ENCODE data around the gene SLC25A28. TPM values are rescaled to one million over a fixed set of nuclear protein-coding genes. Genes with fewer than 3 reads are reported as not detected.
"Not testable (repeated sequence)": the region's sequence is repeated elsewhere in the genome, so short reads cannot be mapped to it uniquely, and the experiment has no call there.

The SLC25A28 gene
- total RNA-seq, 2 experiments from 2014 or later: 65.5 to 69.1 TPM

GRCh38 chr10:99652800-99653390 is 32.7 kb upstream of the SLC25A28 start:
- no peak for DNase-seq
- Mint-ChIP-seq H3K9me3 (no peaks in the 10 kb centered on the region), H3K27me3 (peaks cover 45% of the 10 kb centered on the region), H3K4me1 (no peaks in the 10 kb centered on the region), H3K4me3 (no peak overlapping the region), H3K36me3 (ENCODE audit: low read depth) (no peaks in the 10 kb centered on the region), H3K27ac (no peak overlapping the region)
- POLR2A ChIA-PET: interaction anchor here (0.7 kb wide), 1 partner anchor 21 kb away, joined by 3 read pairs; no protein-coding TSS in a partner anchor
- CTCF ChIA-PET: no interaction called here

DNA sequence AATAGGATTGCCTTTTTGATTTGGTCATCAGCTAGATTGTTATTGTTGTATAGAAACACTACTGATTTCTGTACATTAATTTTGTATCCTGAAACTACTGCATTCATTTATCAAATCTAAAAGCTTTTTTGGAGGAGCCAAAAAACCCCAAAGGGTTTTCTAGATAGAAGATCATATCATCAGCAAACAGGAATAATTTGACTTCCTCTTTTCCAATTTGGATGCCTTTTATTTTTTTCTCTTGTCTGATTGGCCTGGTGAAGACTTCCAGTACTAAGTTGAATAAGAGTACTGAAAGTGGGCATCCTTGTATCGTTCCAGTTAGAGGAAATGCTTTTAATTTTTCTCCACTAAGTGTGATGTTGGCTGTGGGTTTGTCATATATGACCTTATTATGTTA is 28.5 kb upstream of the SLC25A28 start:
- Mint-ChIP-seq H3K4me1 (no peaks in the 10 kb centered on the region), H3K27ac (no peak overlapping the region), H3K36me3 (ENCODE audit: low read depth) (no peaks in the 10 kb centered on the region), H3K9me3 (no peaks in the 10 kb centered on the region), H3K27me3 (peaks cover 41% of the 10 kb centered on the region), H3K4me3 (no peak overlapping the region)
- POLR2A ChIA-PET: no interaction called here
- no peak for DNase-seq
- CTCF ChIA-PET: interaction anchor here (1.3 kb wide), 1 partner anchor 11 kb away, joined by 3 read pairs; the partner anchor contains the start of gene ENTPD7

DNA sequence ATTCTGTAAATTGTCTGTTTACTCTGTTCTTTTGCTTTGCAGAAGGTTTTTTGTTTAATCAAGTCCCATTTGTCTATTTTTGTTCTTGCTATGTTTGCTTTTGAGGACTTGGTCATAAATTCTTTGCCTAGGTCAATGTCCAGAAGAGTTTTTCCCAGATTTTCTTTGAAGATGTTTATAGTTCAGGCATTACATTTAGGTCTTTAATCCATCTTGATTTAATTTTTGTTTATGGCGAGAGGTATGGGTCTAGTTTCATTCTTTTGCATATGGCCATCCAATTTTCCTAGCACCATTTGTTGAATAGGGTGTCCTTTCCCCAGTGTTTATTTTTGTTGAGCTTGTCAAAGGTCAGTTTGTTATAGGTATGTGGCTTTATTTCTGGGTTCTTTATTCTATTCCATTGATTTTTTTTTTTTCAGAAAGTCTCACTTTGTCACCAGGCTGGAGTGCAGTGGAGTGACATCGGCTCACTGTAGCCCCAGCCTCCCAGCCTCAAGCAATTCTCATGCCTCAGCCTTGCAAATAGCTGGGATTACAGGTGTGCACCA is 27.4 kb upstream of the SLC25A28 start:
- ChIA-PET CTCF (interaction anchor here (0.6 to 1.3 kb wide), 4 partner anchors 12 to 1094 kb away, joined by 3 read pairs; partner anchors contain the start of gene ENTPD7), POLR2A (no interaction called here)
- no peaks in the 10 kb centered on the region for H3K36me3 Mint-ChIP-seq (ENCODE audit: low read depth)
- H3K27me3 Mint-ChIP-seq: peaks cover 41% of the 10 kb centered on the region
- H3K27ac Mint-ChIP-seq: no peak overlapping the region
- no peak overlapping the region for H3K4me3 Mint-ChIP-seq
- no peaks in the 10 kb centered on the region for H3K4me1 Mint-ChIP-seq
- no peaks in the 10 kb centered on the region for H3K9me3 Mint-ChIP-seq
- no peak for DNase-seq

- ChIA-PET POLR2A (no interaction called here), CTCF (interaction anchor here (1.3 kb wide), 1 partner anchor 11 kb away, joined by 3 read pairs; no protein-coding TSS in a partner anchor)
- Mint-ChIP-seq H3K27ac (no peak overlapping the region), H3K4me3 (no peak overlapping the region), H3K4me1 (no peaks in the 10 kb centered on the region), H3K9me3 (no peaks in the 10 kb centered on the region), H3K27me3 (peaks cover 52% of the 10 kb centered on the region), H3K36me3 (ENCODE audit: low read depth) (no peaks in the 10 kb centered on the region)
- DNase-seq: no peak
These were observed 13.6 kb upstream of the SLC25A28 start for GRCh38 chr10:99633832-99634231.

- Mint-ChIP-seq H3K36me3 (ENCODE audit: low read depth) (no peaks in the 10 kb centered on the region), H3K27me3 (peaks cover 32% of the 10 kb centered on the region), H3K9me3 (no peaks in the 10 kb centered on the region), H3K27ac (no peak overlapping the region), H3K4me3 (no peak overlapping the region), H3K4me1 (no peaks in the 10 kb centered on the region)
- ChIA-PET CTCF (interaction anchor here (0.6 kb wide), 1 partner anchor 1570 kb away, joined by 3 read pairs; no protein-coding TSS in a partner anchor), POLR2A (no interaction called here)
- DNase-seq: no peak
These were observed 11.3 kb upstream of the SLC25A28 start for GRCh38 chr10:99631496-99631895.

- Mint-ChIP-seq H3K36me3 (ENCODE audit: low read depth) (no peaks in the 10 kb centered on the region), H3K9me3 (no peaks in the 10 kb centered on the region)
- POLR2A ChIA-PET: no interaction called here
These were observed 10.8 kb upstream of the SLC25A28 start for GRCh38 chr10:99630991-99631390.

GRCh38 chr10:99630433-99630832 is 10.2 kb upstream of the SLC25A28 start:
- Mint-ChIP-seq H3K36me3 (ENCODE audit: low read depth) (no peaks in the 10 kb centered on the region), H3K27me3 (peaks cover 30% of the 10 kb centered on the region), H3K27ac (no peak overlapping the region), H3K4me3 (no peak overlapping the region), H3K9me3 (no peaks in the 10 kb centered on the region), H3K4me1 (no peaks in the 10 kb centered on the region)
- CTCF ChIA-PET: interaction anchor here (1.2 to 1.4 kb wide), 2 partner anchors 23 to 38 kb away, joined by 3 read pairs; no protein-coding TSS in a partner anchor
- POLR2A ChIA-PET: no interaction called here
- peak; percentile 29 for DNase-seq

More at GRCh38 chr10:99630991-99631390, 10.8 kb upstream of the SLC25A28 start:
- H3K27me3 Mint-ChIP-seq: peaks cover 29% of the 10 kb centered on the region
- H3K4me3 Mint-ChIP-seq: no peak overlapping the region
- CTCF ChIA-PET: interaction anchor here (1.4 kb wide), 1 partner anchor 23 kb away, joined by 3 read pairs; no protein-coding TSS in a partner anchor
- no peak for DNase-seq
- no peak overlapping the region for H3K27ac Mint-ChIP-seq
- no peaks in the 10 kb centered on the region for H3K4me1 Mint-ChIP-seq

DNA sequence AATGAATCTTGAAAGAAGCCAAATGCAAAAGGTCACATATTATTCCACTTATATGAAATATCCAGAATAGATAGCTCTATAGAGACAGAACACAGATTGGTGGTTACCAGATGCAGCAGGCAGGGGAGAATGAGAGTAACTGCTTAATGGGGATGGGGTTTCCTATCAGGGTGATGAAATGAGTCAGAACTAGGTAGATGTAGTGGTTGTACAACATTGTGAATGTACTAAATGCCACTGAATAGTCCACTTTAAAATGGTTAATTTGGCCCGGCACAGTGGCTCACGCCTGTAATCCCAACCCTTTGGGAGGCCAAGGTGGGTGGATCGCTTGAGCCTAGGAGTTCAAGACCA is 9.4 kb upstream of the SLC25A28 start:
- Mint-ChIP-seq H3K4me1 (no peaks in the 10 kb centered on the region), H3K4me3 (no peak overlapping the region), H3K9me3 (no peaks in the 10 kb centered on the region), H3K36me3 (ENCODE audit: low read depth) (no peaks in the 10 kb centered on the region), H3K27ac (no peak overlapping the region), H3K27me3 (peaks cover 24% of the 10 kb centered on the region)
- CTCF ChIA-PET: interaction anchor here (1.2 to 1.4 kb wide), 2 partner anchors 24 to 38 kb away, joined by 3 read pairs; no protein-coding TSS in a partner anchor
- POLR2A ChIA-PET: no interaction called here
- no peak for DNase-seq

- H3K9me3 Mint-ChIP-seq: no peaks in the 10 kb centered on the region
- no peaks in the 10 kb centered on the region for H3K36me3 Mint-ChIP-seq (ENCODE audit: low read depth)
- no peak for DNase-seq
- no peaks in the 10 kb centered on the region for H3K4me1 Mint-ChIP-seq
- ChIA-PET POLR2A (no interaction called here), CTCF (interaction anchor here (1.2 kb wide), 1 partner anchor 39 kb away, joined by 3 read pairs; no protein-coding TSS in a partner anchor)
- H3K27me3 Mint-ChIP-seq: peaks cover 19% of the 10 kb centered on the region
- H3K4me3 Mint-ChIP-seq: no peak overlapping the region
- no peak overlapping the region for H3K27ac Mint-ChIP-seq
These were observed 8.8 kb upstream of the SLC25A28 start for GRCh38 chr10:99628923-99629624.

DNA sequence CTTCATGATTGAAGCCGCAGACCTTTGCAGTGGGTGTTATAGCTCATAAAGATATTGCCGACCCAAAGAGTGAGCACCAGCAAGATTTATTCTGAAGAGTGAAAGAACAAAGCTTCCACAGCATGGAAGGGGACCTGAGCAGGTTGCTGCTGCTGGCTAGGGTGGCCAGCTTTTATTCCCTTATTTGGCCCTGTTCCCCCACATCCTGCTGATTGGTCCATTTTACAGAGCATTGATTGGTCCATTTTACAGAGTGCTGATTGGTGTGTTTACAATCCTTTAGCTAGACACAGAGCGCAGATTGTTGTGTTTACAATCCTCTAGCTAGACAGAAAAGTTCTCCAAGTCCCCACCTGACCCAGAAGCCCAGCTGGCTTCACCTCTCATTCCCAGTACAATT is 4.9 kb upstream of the SLC25A28 start:
- CTCF ChIA-PET: interaction anchor here (0.6 to 1.4 kb wide), 3 partner anchors 10 to 107 kb away, joined by 4 to 5 read pairs (median 5); partner anchors contain the start of genes COX15 and CUTC

DNA sequence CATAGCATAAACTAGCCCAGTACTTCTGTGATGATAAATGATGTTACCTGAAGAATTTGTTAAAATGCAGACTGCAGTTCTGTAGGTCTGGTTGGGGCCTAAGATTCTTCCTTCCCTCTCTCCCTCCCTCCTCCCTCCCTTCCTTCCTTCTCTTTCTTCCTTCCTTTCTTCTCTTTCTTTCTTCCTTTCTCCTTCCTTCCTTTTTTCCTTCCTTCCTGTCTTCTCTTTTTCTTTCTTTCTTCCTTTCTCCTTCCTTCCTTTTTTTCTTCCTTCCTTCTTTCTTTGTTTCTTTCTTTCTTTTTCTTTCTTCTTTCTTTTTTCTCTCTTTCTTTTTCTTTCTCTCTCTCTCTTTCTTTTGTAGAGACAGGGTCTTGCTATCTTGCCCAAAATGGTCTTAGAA is 3.7 kb upstream of the SLC25A28 start:
- Mint-ChIP-seq H3K4me1 (peaks cover 17% of the 10 kb centered on the region), H3K36me3 (ENCODE audit: low read depth) (peaks cover 3% of the 10 kb centered on the region), H3K9me3 (no peaks in the 10 kb centered on the region), H3K4me3 (no peak overlapping the region), H3K27me3 (peaks cover 5% of the 10 kb centered on the region), H3K27ac (peak overlapping the region; percentile 44)
- no peak for DNase-seq
- POLR2A ChIA-PET: no interaction called here
- CTCF ChIA-PET: interaction anchor here (1.2 kb wide), 1 partner anchor 12 kb away, joined by 6 read pairs; no protein-coding TSS in a partner anchor

More for the DNA sequence above, 4.9 kb upstream of the SLC25A28 start:
- H3K27ac Mint-ChIP-seq; DNase-seq; H3K36me3 Mint-ChIP-seq (ENCODE audit: low read depth); H3K4me3 Mint-ChIP-seq; H3K9me3 Mint-ChIP-seq; H3K27me3 Mint-ChIP-seq; POLR2A ChIA-PET: not testable (repeated sequence)
- peaks cover 15% of the 10 kb centered on the region for H3K4me1 Mint-ChIP-seq

DNA sequence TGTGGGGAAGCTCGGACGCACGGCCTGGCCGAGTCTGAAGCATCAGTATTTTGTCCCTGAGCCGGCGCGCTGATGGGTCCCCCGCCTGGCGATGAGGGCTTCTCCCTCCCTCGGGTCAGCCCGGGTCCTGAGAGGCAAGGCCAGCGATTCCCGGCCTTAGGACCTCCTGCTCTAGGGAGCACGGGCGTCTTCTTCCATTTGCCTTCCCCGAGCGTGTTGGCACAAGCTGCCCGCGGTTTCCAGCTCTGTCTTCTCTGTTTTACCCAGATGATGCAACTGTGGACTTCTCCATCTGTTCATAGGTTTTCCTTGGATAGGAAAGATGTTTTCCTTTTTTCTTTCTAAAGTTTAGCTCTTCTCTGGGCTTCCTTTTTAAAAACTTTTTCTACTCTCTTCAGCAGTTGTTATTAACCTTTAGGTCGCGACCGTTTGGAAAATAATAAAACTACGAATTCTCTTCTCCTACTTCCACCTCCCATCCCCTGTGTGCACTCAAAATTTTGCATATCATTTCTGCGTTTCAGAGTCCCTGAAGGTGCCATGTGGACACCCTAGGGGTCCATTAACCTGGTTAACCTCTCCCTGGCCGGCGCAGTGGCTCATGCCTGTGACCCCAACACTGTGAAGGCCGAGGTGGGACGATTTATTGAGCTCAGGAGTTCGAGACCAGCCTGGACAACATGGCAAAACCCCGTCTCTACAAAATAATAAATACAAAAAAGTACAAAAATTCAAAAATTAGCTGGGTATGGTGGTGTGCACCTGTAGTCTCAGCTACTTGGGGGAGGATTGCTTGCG is 1.4 kb upstream of the SLC25A28 start:
- Mint-ChIP-seq H3K4me1 (peaks cover 40% of the 10 kb centered on the region), H3K27me3 (peaks cover 2% of the 10 kb centered on the region), H3K4me3 (peak overlapping the region; percentile 84), H3K36me3 (ENCODE audit: low read depth) (peaks cover 11% of the 10 kb centered on the region), H3K27ac (peak overlapping the region; percentile 96), H3K9me3 (no peaks in the 10 kb centered on the region)
- ChIA-PET CTCF (interaction anchor here (1.0 to 1.1 kb wide), 2 partner anchors 10 to 11 kb away, joined by 3 read pairs; no protein-coding TSS in a partner anchor), POLR2A (interaction anchor here (0.5 kb wide), 1 partner anchor 217 kb away, joined by 4 read pairs; no protein-coding TSS in a partner anchor)
- DNase-seq: no peak

Measured in activated CD4-positive, alpha-beta T cell treated with anti-CD3 and anti-CD28 coated beads, Interleukin-2, amount 10 ng/mL, durations not matched to agents 7 days and 5 days (primary cell).